H1 (cell line): Measurements from ENCODE around the gene FAM131C. TPM values are rescaled to one million over a fixed set of nuclear protein-coding genes. Genes with fewer than 3 reads are reported as not detected.
A peak's percentile ranks its signal among the peaks of the same experiment; 100 is the strongest.
"Not testable (repeated sequence)": the region's sequence is repeated elsewhere in the genome, so short reads cannot be mapped to it uniquely, and the experiment has no call there.

Experiments
- CTCF ChIA-PET: fragments of 300-600 bp; sonication (Branson Sonifier 250); formaldehyde crosslinking; loops from one replicate; lab custom pipeline; 2021; ENCODE audit not compliant: partially characterized antibody; lab: Charles Lee
- POLR2A ChIA-PET: fragments of 300-600 bp; sonication (Branson Sonifier 250); formaldehyde crosslinking; loops from one replicate; lab custom pipeline; 2021; ENCODE audit warnings: inconsistent platforms; ENCODE audit not compliant: partially characterized antibody; lab: Charles Lee
- DNase-seq, 2 experiments: peaks; one replicate each; pipeline versions ENCODE4 v3.0.0 to v3.0.0-alpha.2; 2010 to 2022; ENCODE audit warnings: low spot score in 2 of 2, low read depth in 1 of 2, mixed read lengths in 1 of 2
- FAIRE-seq: peaks from 2 replicates; lab custom pipeline; 2011; peaks lifted over from hg19 to GRCh38; lab: Jason Lieb, UNC
- H2AFZ ChIP-seq: 2 replicates; pipeline ENCODE4 v1.8.1; 2012; ENCODE audit warnings: low read length, inconsistent platforms
- H2AK5ac ChIP-seq: 2 replicates; pipeline ENCODE4 v1.6.1; 2013; ENCODE audit warnings: low read depth, low read length
- H2BK120ac ChIP-seq: replicated peaks from 2 replicates; pipeline ENCODE3; 2013; ENCODE audit warnings: low read depth, low read length, inconsistent platforms
- H2BK12ac ChIP-seq: 2 replicates; pipeline ENCODE4 v1.6.1; 2013; ENCODE audit warnings: low read depth, low read length
- H2BK15ac ChIP-seq: 2 replicates; pipeline ENCODE4 v1.6.1; 2013; ENCODE audit warnings: low read length
- H2BK20ac ChIP-seq: 2 replicates; pipeline ENCODE4 v1.6.1; 2013; ENCODE audit warnings: low read length
- H2BK5ac ChIP-seq: 2 replicates; pipeline ENCODE4 v1.6.1; 2013; ENCODE audit warnings: low read depth, low read length
- H3K14ac ChIP-seq: 2 replicates; pipeline ENCODE4 v1.6.1; 2013; ENCODE audit warnings: inconsistent platforms; ENCODE audit not compliant: insufficient read length
- H3K18ac ChIP-seq: 2 replicates; pipeline ENCODE4 v1.6.1; 2013; ENCODE audit warnings: low read length; ENCODE audit errors: extremely low read depth
- H3K23ac ChIP-seq: 2 replicates; pipeline ENCODE4 v1.6.1; 2013; ENCODE audit warnings: inconsistent platforms; ENCODE audit not compliant: insufficient read length
- H3K23me2 ChIP-seq: 2 replicates; pipeline ENCODE4 v1.6.1; 2013; ENCODE audit warnings: low read depth, low read length
- H3K27ac ChIP-seq: 2 replicates; pipeline ENCODE4 v1.6.1; 2011; ENCODE audit warnings: low read depth, low read length, inconsistent platforms
- H3K27me3 ChIP-seq, 4 experiments: replicated peaks in 1 of 4; 1 replicate in 1 of 4; 2 replicates in 3 of 4; pipeline versions ENCODE4 v1.6.1 to v1.8.1; 2011 to 2013; ENCODE audit warnings: low read length in 3 of 4, mild to moderate bottlenecking in 3 of 4, inconsistent platforms in 2 of 4, mixed read lengths in 2 of 4, moderate library complexity in 1 of 4; ENCODE audit not compliant: control insufficient read depth in 3 of 4, insufficient read depth in 3 of 4; ENCODE audit errors: extremely low read depth in 1 of 4
- H3K36me3 ChIP-seq, 4 experiments: 2 replicates each; pipeline versions ENCODE4 v1.6.1 to v1.8.1; 2011 to 2013; ENCODE audit warnings: mild to moderate bottlenecking in 4 of 4, low read length in 3 of 4, moderate library complexity in 2 of 4, control low read depth in 1 of 4, inconsistent platforms in 1 of 4; ENCODE audit not compliant: insufficient read depth in 4 of 4, control insufficient read depth in 2 of 4
- H3K4ac ChIP-seq: replicated peaks from 2 replicates; pipeline ENCODE3; 2013; ENCODE audit warnings: low read length, low read depth, mixed read lengths, inconsistent platforms; ENCODE audit not compliant: insufficient read length
- H3K4me1 ChIP-seq, 4 experiments: replicated peaks in 1 of 4; 1 replicate in 1 of 4; 2 replicates in 3 of 4; pipeline versions ENCODE4 v1.6.1 to v1.8.1; 2011 to 2013; ENCODE audit warnings: low read length in 3 of 4, inconsistent platforms in 2 of 4, mixed read lengths in 1 of 4; ENCODE audit not compliant: insufficient read depth in 4 of 4, control insufficient read depth in 3 of 4
- H3K4me2 ChIP-seq, 2 experiments: 2 replicates each; pipeline versions ENCODE4 v1.6.1 to v1.8.1; 2011 to 2013; ENCODE audit warnings: low read depth in 2 of 2, low read length in 2 of 2, control low read depth in 1 of 2, inconsistent platforms in 1 of 2, mild to moderate bottlenecking in 1 of 2; ENCODE audit not compliant: insufficient read depth in 1 of 2
- H3K4me3 ChIP-seq, 4 experiments: fragments of 200-600, 300-600 bp in 1 of 4; sonication (generic), shearing (Covaris generic), sonication (Bioruptor Twin) in 1 of 4; 2 replicates each; pipeline versions ENCODE4 v1.5.1 to v1.8.1; 2011 to 2016; ENCODE audit warnings: low read length in 4 of 4, low read depth in 3 of 4, control low read depth in 2 of 4, inconsistent platforms in 2 of 4, mild to moderate bottlenecking in 2 of 4, mixed read lengths in 1 of 4, moderate library complexity in 1 of 4; ENCODE audit not compliant: insufficient read depth in 2 of 4; ENCODE audit errors: extremely low read depth in 1 of 4
- H3K56ac ChIP-seq: replicated peaks from 2 replicates; pipeline ENCODE3; 2013; ENCODE audit warnings: low read depth, mild to moderate bottlenecking, mixed read lengths, low read length, inconsistent platforms; ENCODE audit not compliant: insufficient read length
- H3K79me1 ChIP-seq: 2 replicates; pipeline ENCODE4 v1.6.1; 2013; ENCODE audit warnings: low read depth, low read length, control low read depth
- H3K79me2 ChIP-seq, 2 experiments: 2 replicates each; pipeline versions ENCODE4 v1.6.1 to v1.8.1; 2012 to 2013; ENCODE audit warnings: low read length in 2 of 2, mild to moderate bottlenecking in 2 of 2, inconsistent platforms in 1 of 2; ENCODE audit not compliant: insufficient read depth in 2 of 2, control insufficient read depth in 1 of 2
- H3K9ac ChIP-seq, 4 experiments: replicated peaks in 1 of 4; 1 replicate in 1 of 4; 2 replicates in 3 of 4; pipeline versions ENCODE4 v1.6.1 to v1.8.1; 2011 to 2013; ENCODE audit warnings: low read depth in 3 of 4, low read length in 3 of 4, control low read depth in 2 of 4, mild to moderate bottlenecking in 2 of 4, moderate library complexity in 2 of 4, inconsistent platforms in 1 of 4; ENCODE audit errors: extremely low read depth in 1 of 4
- H3K9me3 ChIP-seq, 2 experiments: 2 replicates each; pipeline versions ENCODE4 v1.6.1 to v1.8.1; 2012 to 2013; ENCODE audit warnings: mild to moderate bottlenecking in 2 of 2, moderate library complexity in 2 of 2, control low read depth in 1 of 2, inconsistent platforms in 1 of 2, low read depth in 1 of 2, low read length in 1 of 2, mixed read lengths in 1 of 2; ENCODE audit not compliant: insufficient read depth in 2 of 2
- H4K20me1 ChIP-seq, 2 experiments: replicated peaks in 1 of 2; 2 replicates each; pipeline versions ENCODE3 to v1.8.1; 2011 to 2013; ENCODE audit warnings: inconsistent platforms in 2 of 2, low read length in 2 of 2, mild to moderate bottlenecking in 1 of 2; ENCODE audit not compliant: insufficient read depth in 2 of 2, control insufficient read depth in 1 of 2
- H4K5ac ChIP-seq: 2 replicates; pipeline ENCODE4 v1.6.1; 2013; ENCODE audit warnings: low read length, low read depth, mixed read lengths, inconsistent platforms; ENCODE audit not compliant: insufficient read length
- H4K8ac ChIP-seq: 2 replicates; pipeline ENCODE4 v1.8.0; 2013; ENCODE audit warnings: mild to moderate bottlenecking, moderate library complexity, low read length, inconsistent platforms; ENCODE audit not compliant: insufficient read depth; ENCODE audit errors: extremely low read depth
- H4K91ac ChIP-seq: replicated peaks from 2 replicates; pipeline ENCODE3; 2013; ENCODE audit warnings: low read length, mixed read lengths, inconsistent platforms; ENCODE audit not compliant: insufficient read length
- KDM1A ChIP-seq: fragments of 200-600, 300-600 bp; sonication (generic); IDR thresholded peaks from 2 replicates; pipeline ENCODE4 v1.7.1; 2016; ENCODE audit warnings: mild to moderate bottlenecking, low read length, borderline replicate concordance
- WGBS, 2 experiments: shearing (Covaris generic) in 1 of 2; methylation state at CpG; one replicate each; pipeline versions ENCODE4 v1.1.6 to v1.1.7; 2013 to 2015; ENCODE audit warnings: low lambda C conversion rate in 2 of 2, mixed read lengths in 2 of 2, inconsistent platforms in 1 of 2, low coverage in 1 of 2, missing lambda C conversion rate in 1 of 2; ENCODE audit not compliant: insufficient replicate concordance in 2 of 2, insufficient coverage in 1 of 2, insufficient read length in 1 of 2; ENCODE audit errors: extremely low coverage in 1 of 2, missing lambda C conversion rate in 1 of 2; 5-methylcytosine and 5-hydroxymethylcytosine counted together
- polyA plus RNA-seq, 7 experiments: library from polyadenylated mRNA; depleted of rRNA in 3 of 7; stranded (reverse) in 5 of 7; unstranded in 2 of 7; fragments of >200 nt in 5 of 7; fragments of 200-250 nt in 2 of 7; gene quantifications; 1 replicate in 5 of 7; 2 replicates in 1 of 7; 4 replicates in 1 of 7; pipeline versions ENCODE4 v1.2.1 to v1.2.3, GENCODE V29; 2011 to 2013; ENCODE audit warnings: missing spikeins in 2 of 7, mixed read lengths in 2 of 7
- total RNA-seq: library from RNA; stranded (reverse); fragmentation: NEBNext Ultra II Directional; extraction: Animal tissue kit (Norgen Biotek cat#: 25700); gene quantifications from 2 replicates; pipeline ENCODE4 v1.2.1, GENCODE V29; 2021

FAM131C gene
- total and polyA plus RNA-seq, 2 of the 8 experiments (the other 6 are each of a cell fraction or from before 2014, with no cell fraction given): 0.73 to 0.78 TPM

- not testable (repeated sequence) for H3K79me1 ChIP-seq, H3K4me1 ChIP-seq, H3K36me3 ChIP-seq, H3K4me2 ChIP-seq, H3K18ac ChIP-seq, H2BK15ac ChIP-seq, H2BK12ac ChIP-seq, DNase-seq, H3K4me3 ChIP-seq, H3K79me2 ChIP-seq, H4K8ac ChIP-seq, H3K4ac ChIP-seq, H3K56ac ChIP-seq, H2BK20ac ChIP-seq, H3K9ac ChIP-seq, H3K9me3 ChIP-seq, H2BK120ac ChIP-seq, H3K23me2 ChIP-seq, FAIRE-seq, H4K20me1 ChIP-seq, H3K27me3 ChIP-seq, H4K5ac ChIP-seq, H4K91ac ChIP-seq, H2AK5ac ChIP-seq, H3K23ac ChIP-seq, H3K14ac ChIP-seq, H2AFZ ChIP-seq, H2BK5ac ChIP-seq, H3K27ac ChIP-seq
- WGBS, 2 experiments: 44% methylated on average over 7 of the region's 7 CpGs; no CpG with 5 or more reads in 1 of the 2 experiments
- ChIA-PET POLR2A (interaction anchor here (0.6 kb wide), 1 partner anchor 152 kb away, joined by 3 read pairs; no protein-coding TSS in a partner anchor), CTCF (interaction anchor here (0.6 to 4.8 kb wide), 20 partner anchors 8 to 234 kb away, joined by 3 to 41 read pairs (median 4); partner anchors contain the start of genes CLCNKA, FAM131C, HSPB7 and SRARP)
- peak; percentile 81; the same call in 1 of the 2 replicates for TF ChIP-seq KDM1A
Observed at GRCh38 chr1:16033103-16033632, 40.3 kb downstream of the FAM131C start.
